Stomach (tissue), 9 donors: ENCODE data around the gene TOR1AIP1. TPM values are rescaled to one million over a fixed set of nuclear protein-coding genes. Genes with fewer than 3 reads are reported as not detected.
A peak's percentile ranks its signal among the peaks of the same experiment; 100 is the strongest.

Source experiments
- DNase-seq, 2 donors: peaks; one replicate each; pipeline versions ENCODE4 v3.0.0 to v3.0.0-alpha.2; 2013 to 2019
- H3K27ac ChIP-seq, 5 donors: fragments of 200-600 bp in 4 of 5; sonication (generic) in 4 of 5; one replicate each; pipeline ENCODE4 v1.5.1; 2013 to 2019; ENCODE audit warnings: mild to moderate bottlenecking in 1 of 5, moderate library complexity in 1 of 5
- H3K27me3 ChIP-seq, 3 donors: fragments of 200-600 bp; sonication (generic); one replicate each; pipeline ENCODE4 v1.5.1; 2017 to 2019; ENCODE audit warnings: mixed run types in 1 of 3
- H3K36me3 ChIP-seq, 4 donors: fragments of 200-600 bp; sonication (generic); 1 replicate in 3 of 4; 2 replicates in 1 of 4; pipeline ENCODE4 v1.5.1; 2016 to 2019
- H3K4me1 ChIP-seq, 4 donors: fragments of 200-600 bp; sonication (generic); one replicate each; pipeline ENCODE4 v1.5.1; 2016 to 2019
- H3K4me3 ChIP-seq, 4 donors: fragments of 200-600 bp; sonication (generic) in 3 of 4; one replicate each; pipeline ENCODE4 v1.5.1; 2016 to 2019; ENCODE audit warnings: mild to moderate bottlenecking in 1 of 4
- H3K9me3 ChIP-seq, 4 donors: fragments of 200-600 bp; sonication (generic); one replicate each; pipeline ENCODE4 v1.5.1; 2016 to 2019
- EP300 ChIP-seq: sonication (generic); formaldehyde crosslinking; IDR thresholded peaks from one replicate; pipeline ENCODE4 v1.6.1; 2017; ENCODE audit warnings: antibody characterized with exemption
- POLR2A ChIP-seq, 4 donors: fragments of 450-650 bp; IDR thresholded peaks; one replicate each; pipeline ENCODE4 v1.6.1; 2016; ENCODE audit warnings: antibody characterized with exemption in 4 of 4, control low read depth in 2 of 4, mild to moderate bottlenecking in 1 of 4, moderate library complexity in 1 of 4
- POLR2AphosphoS5 ChIP-seq, 3 donors: sonication (generic); formaldehyde crosslinking; IDR thresholded peaks; one replicate each; pipeline ENCODE4 v1.6.1; 2016; ENCODE audit warnings: antibody characterized with exemption in 3 of 3
- WGBS, 5 donors: extraction: QIAGEN DNeasy Blood & Tissue Kit in 3 of 5; methylation state at CpG; one replicate each; pipeline versions ENCODE4 v1.1.5 to v1.1.7; 2013 to 2018; 5-methylcytosine and 5-hydroxymethylcytosine counted together
- intact Hi-C: fragments of 100-400 bp; cut with DNase I; formaldehyde crosslinking; loops from one replicate; pipeline ENCODE4 v1.15.1; 2023; ENCODE audit warnings: low total_unique reads
- polyA plus RNA-seq, 3 donors: library from polyadenylated mRNA; stranded (reverse); fragments of 200-250 nt; gene quantifications; one replicate each; pipeline ENCODE4 v1.2.3, GENCODE V29; 2013
- total RNA-seq, 5 donors: library from RNA; depleted of rRNA; stranded (reverse); fragments of >200 nt; gene quantifications; one replicate each; pipeline versions ENCODE4 v1.1.0 to v1.2.3, GENCODE V29; 2014 to 2016
- TF ChIP-seq, protein P1 (sequence below), 7 experiments: fragments of 450-650 bp in 4 of 7; fragments of 200-600 bp in 3 of 7; sonication (generic) in 3 of 7; IDR thresholded peaks; one replicate each; pipeline ENCODE4 v1.5.1; 2016 to 2019; ENCODE audit warnings: antibody characterized with exemption in 7 of 7, control low read depth in 2 of 7, mild to moderate bottlenecking in 1 of 7
- donor health status: healthy with polysubstance abuse.
- donor health status: Bipolar disorder and iron deficiency.
- donor health status: healthy.

Gene TOR1AIP1
- total and polyA plus RNA-seq, 8 donors = 9.0 to 129 (median 31.2) TPM

DNA sequence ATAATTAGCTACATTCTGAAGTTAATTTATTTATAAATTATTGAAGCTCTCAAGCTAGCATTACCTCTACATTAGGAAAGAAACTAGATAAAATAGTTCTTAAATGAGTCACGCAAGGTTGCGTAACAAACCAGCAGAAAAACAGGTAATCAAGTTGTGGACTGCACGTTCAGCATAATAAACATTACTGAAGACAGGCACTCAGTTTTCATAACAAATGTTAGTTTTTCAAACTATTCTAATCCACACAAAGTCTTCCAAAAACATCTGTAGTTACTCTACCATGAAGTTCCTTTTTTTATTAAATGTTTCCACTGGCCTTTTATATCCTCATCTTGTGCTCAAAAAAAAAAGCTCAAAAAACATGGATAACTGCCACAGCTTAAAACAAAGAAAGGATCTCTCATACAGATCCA lies 5.8 kb upstream of the TOR1AIP1 start:
- peaks cover 41 to 82% (median 62%) of the 10 kb centered on the region in 4 donors for H3K4me1 ChIP-seq
- H3K36me3 ChIP-seq = peaks cover 5 to 15% (median 13%) of the 10 kb centered on the region in 4 donors
- DNase-seq = peak in 1 of 2 donors; percentile 78
- no peaks in the 10 kb centered on the region for H3K27me3 ChIP-seq
- no peak for TF ChIP-seq POLR2A (IDR thresholded peaks at IDR 0.05)
- peak in 1 of 3 donors; percentile 24 for TF ChIP-seq POLR2AphosphoS5 (IDR thresholded peaks at IDR 0.05)
- H3K27ac ChIP-seq = peak overlapping the region in 4 of 5 donors; percentile 72 to 85 (median 82)
- peak overlapping the region; percentile 64 to 85 (median 72) for H3K4me3 ChIP-seq
- intact Hi-C loops = no loop called here
- 25 to 32% (median 29%) methylated on average over 3 of the region's 3 CpGs for WGBS, 5 donors
- no peaks in the 10 kb centered on the region for H3K9me3 ChIP-seq

DNA sequence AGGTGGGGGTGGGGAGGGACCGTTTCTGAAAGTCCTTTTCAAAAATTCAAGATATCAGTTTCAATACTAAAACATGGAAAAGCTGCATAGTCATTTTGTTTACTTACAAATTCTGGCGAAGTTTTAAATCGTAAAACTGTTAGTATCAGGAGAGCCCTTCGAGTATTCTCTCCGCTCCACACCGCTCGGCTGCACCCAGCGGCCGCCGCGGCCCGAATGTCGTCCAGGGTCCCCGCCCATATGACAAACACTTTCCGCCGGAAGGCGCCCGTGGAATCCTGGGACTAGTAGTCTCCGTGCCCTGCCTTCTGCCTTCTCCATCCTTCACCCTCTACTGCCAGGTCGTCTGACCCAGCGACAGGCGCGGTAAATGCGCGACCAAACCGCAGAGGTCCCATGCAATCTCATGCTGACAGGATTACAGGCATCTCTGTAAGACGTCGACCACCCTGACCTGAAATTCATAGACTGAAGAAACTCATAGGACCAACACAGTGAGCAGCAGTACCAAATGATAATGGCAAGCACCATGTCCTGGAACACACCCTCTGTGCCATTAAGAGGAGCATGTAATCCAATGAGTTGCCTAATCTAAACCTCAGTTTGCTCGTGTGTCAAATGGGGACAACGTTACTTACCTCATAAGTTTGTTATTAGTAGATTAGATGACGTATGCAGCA lies 4.4 kb upstream of the TOR1AIP1 start, which contains the start of gene TOR1AIP2:
Gene TOR1AIP2, minus strand, starts transcription at position 218 of the 680 bp plus-strand sequence. CDS start 25,138 bp downstream, outside the sequence.
- DNase-seq = peak; percentile 93 to 96
- Histone ChIP-seq H3K27me3 (no peaks in the 10 kb centered on the region), H3K36me3 (peaks cover 5 to 15% (median 13%) of the 10 kb centered on the region in 4 donors), H3K4me1 (peaks cover 35 to 69% (median 52%) of the 10 kb centered on the region in 4 donors), H3K27ac (peak within 1 kb of the TSS; percentile 59 to 85 (median 82)), H3K4me3 (peak within 1 kb of the TSS; percentile 64 to 85 (median 72)), H3K9me3 (no peaks in the 10 kb centered on the region)
- TF ChIP-seq POLR2AphosphoS5 (IDR thresholded peaks at IDR 0.05) (peak; percentile 97 to 100 (median 99)), EP300 (no peak), POLR2A (IDR thresholded peaks at IDR 0.05) (peak in 2 of 4 donors; percentile 94 to 97)
- TF ChIP-seq, protein P1, sequence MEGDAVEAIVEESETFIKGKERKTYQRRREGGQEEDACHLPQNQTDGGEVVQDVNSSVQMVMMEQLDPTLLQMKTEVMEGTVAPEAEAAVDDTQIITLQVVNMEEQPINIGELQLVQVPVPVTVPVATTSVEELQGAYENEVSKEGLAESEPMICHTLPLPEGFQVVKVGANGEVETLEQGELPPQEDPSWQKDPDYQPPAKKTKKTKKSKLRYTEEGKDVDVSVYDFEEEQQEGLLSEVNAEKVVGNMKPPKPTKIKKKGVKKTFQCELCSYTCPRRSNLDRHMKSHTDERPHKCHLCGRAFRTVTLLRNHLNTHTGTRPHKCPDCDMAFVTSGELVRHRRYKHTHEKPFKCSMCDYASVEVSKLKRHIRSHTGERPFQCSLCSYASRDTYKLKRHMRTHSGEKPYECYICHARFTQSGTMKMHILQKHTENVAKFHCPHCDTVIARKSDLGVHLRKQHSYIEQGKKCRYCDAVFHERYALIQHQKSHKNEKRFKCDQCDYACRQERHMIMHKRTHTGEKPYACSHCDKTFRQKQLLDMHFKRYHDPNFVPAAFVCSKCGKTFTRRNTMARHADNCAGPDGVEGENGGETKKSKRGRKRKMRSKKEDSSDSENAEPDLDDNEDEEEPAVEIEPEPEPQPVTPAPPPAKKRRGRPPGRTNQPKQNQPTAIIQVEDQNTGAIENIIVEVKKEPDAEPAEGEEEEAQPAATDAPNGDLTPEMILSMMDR (IDR thresholded peaks at IDR 0.05) = peak in 1 of 7 experiments; percentile 12
- intact Hi-C loops = no loop called here
- WGBS, 5 donors = 3 to 5% (median 4%) methylated on average over 23 to 31 of the region's 31 CpGs

DNA sequence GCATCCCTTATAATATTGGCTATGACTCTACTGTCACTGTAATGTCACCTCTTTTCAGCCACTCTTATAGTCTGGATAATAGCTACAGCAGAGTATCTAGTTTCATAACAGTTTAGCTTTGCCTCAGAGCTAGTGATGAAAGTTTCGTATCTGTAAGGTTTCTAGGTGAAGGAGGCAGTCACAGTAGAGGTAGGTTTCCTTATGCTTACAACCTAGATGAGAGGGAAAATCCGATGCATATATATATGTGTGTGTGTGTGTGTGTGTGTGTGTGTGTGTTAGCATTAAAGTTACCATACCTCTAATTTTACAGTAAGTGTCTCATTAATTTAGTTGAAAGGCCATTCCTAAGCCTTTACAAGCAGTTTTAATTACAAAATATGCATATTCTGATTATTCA lies 2.3 kb upstream of the TOR1AIP1 start:
- Histone ChIP-seq H3K27me3 (no peaks in the 10 kb centered on the region), H3K4me3 (no peak overlapping the region), H3K27ac (peak overlapping the region in 2 of 5 donors; percentile 99 to 100), H3K36me3 (peaks cover 0 to 9% (median 4%) of the 10 kb centered on the region in 4 donors), H3K4me1 (peaks cover 26 to 64% (median 48%) of the 10 kb centered on the region in 4 donors), H3K9me3 (no peaks in the 10 kb centered on the region)
- 78 to 91% (median 84%) methylated on average over 2 of the region's 2 CpGs for WGBS, 5 donors
- TF ChIP-seq POLR2A (IDR thresholded peaks at IDR 0.05) = no peak
- TF ChIP-seq EP300 = no peak
- no peak for TF ChIP-seq POLR2AphosphoS5 (IDR thresholded peaks at IDR 0.05)
- TF ChIP-seq, protein P1 (IDR thresholded peaks at IDR 0.05) = no peak
- intact Hi-C loops = no loop called here
- DNase-seq = no peak

DNA sequence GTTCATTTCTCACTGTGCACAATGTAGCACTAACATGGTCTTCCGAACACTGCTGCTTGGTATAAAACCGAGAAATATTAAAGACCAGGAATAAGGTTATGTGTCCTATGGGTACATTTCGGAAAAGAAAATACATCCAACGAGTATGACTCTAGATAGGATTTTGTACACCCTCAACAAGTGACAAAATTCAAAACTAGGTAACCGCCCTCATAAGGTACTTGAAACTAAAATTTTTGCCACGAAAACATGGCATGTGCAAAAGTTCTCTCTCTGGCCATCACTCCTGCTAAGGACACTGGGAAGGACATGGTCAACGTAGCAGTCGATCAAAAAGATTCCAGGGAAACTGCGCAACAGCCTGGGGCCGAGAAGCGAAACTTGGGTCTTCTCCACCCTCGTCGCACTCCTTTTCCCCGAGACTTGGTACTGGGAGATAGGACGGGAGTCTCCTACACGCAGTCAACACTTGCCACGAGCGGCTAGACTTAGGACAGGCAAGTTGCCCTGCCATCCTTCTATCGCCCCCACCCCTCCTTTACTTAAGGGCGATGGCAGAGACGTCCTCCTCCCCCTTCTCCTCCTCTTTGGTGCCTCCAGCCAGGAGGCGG lies 338 bp upstream of the TOR1AIP1 start:
- peak; percentile 80 to 97 for DNase-seq
- H3K27ac ChIP-seq = peak overlapping the region; percentile 95 to 100 (median 99)
- H3K27me3 ChIP-seq = no peaks in the 10 kb centered on the region
- intact Hi-C loops = no loop called here
- peaks cover 26 to 64% (median 47%) of the 10 kb centered on the region in 4 donors for H3K4me1 ChIP-seq
- no peak for TF ChIP-seq POLR2AphosphoS5 (IDR thresholded peaks at IDR 0.05)
- TF ChIP-seq POLR2A (IDR thresholded peaks at IDR 0.05) = no peak
- TF ChIP-seq, protein P1 (IDR thresholded peaks at IDR 0.05) = no peak
- H3K4me3 ChIP-seq = peak overlapping the region; percentile 80 to 86 (median 83)
- H3K9me3 ChIP-seq = no peaks in the 10 kb centered on the region
- H3K36me3 ChIP-seq = peaks cover 0 to 24% (median 22%) of the 10 kb centered on the region in 4 donors
- 0 to 2% (median 1%) methylated on average over 18 to 22 of the region's 22 CpGs for WGBS, 5 donors
